ENCODE results near the gene COMT. TPM values are rescaled to one million over a fixed set of nuclear protein-coding genes. Genes with fewer than 3 reads are reported as not detected.
"Not testable (repeated sequence)": the region's sequence is repeated elsewhere in the genome, so short reads cannot be mapped to it uniquely, and the experiment has no call there.

Gene COMT
- total RNA-seq, 1 experiment from 2014 or later, result 288 TPM

GRCh38 chr22:19914201-19914943 is 27.2 kb upstream of the COMT start:
- H3K4me3 ChIP-seq, result no peak overlapping the region
- H3K9me3 ChIP-seq (replicated peaks), result no peaks in the 10 kb centered on the region
- no peaks in the 10 kb centered on the region for H3K27me3 ChIP-seq (replicated peaks)
- H3K4me1 ChIP-seq (replicated peaks), result no peaks in the 10 kb centered on the region
- no peak for DNase-seq (ENCODE audit: low read depth in 1 of 2, low spot score in 2 of 2)
- no peak overlapping the region for H3K27ac ChIP-seq
- peaks cover 68% of the 10 kb centered on the region for H3K36me3 ChIP-seq

GRCh38 chr22:19915287-19915954 is 26.2 kb upstream of the COMT start:
- Histone ChIP-seq H3K4me3 (no peak overlapping the region), H3K9me3 (replicated peaks) (no peaks in the 10 kb centered on the region), H3K4me1 (replicated peaks) (no peaks in the 10 kb centered on the region), H3K36me3 (peaks cover 64% of the 10 kb centered on the region), H3K27ac (no peak overlapping the region), H3K27me3 (replicated peaks) (no peaks in the 10 kb centered on the region)
- DNase-seq (ENCODE audit: low read depth in 1 of 2, low spot score in 2 of 2), result no peak

- Histone ChIP-seq H3K4me3 (no peak overlapping the region), H3K4me1 (replicated peaks) (no peaks in the 10 kb centered on the region), H3K27me3 (replicated peaks) (no peaks in the 10 kb centered on the region), H3K9me3 (replicated peaks) (no peaks in the 10 kb centered on the region), H3K27ac (no peak overlapping the region), H3K36me3 (peaks cover 62% of the 10 kb centered on the region)
- no peak for DNase-seq (ENCODE audit: low read depth in 1 of 2, low spot score in 2 of 2)
Measured at GRCh38 chr22:19916006-19916405, 25.6 kb upstream of the COMT start.

- Histone ChIP-seq H3K27ac (no peak overlapping the region), H3K9me3 (replicated peaks) (no peaks in the 10 kb centered on the region), H3K4me3 (no peak overlapping the region), H3K27me3 (replicated peaks) (no peaks in the 10 kb centered on the region), H3K36me3 (peaks cover 57% of the 10 kb centered on the region), H3K4me1 (replicated peaks) (no peaks in the 10 kb centered on the region)
- DNase-seq (ENCODE audit: low read depth in 1 of 2, low spot score in 2 of 2), result no peak
Measured at GRCh38 chr22:19916941-19917340, 24.6 kb upstream of the COMT start.

GRCh38 chr22:19917389-19918138 is 24.0 kb upstream of the COMT start:
- Histone ChIP-seq H3K4me3 (no peak overlapping the region), H3K9me3 (replicated peaks) (no peaks in the 10 kb centered on the region), H3K27me3 (replicated peaks) (no peaks in the 10 kb centered on the region), H3K36me3 (peaks cover 55% of the 10 kb centered on the region), H3K27ac (no peak overlapping the region), H3K4me1 (replicated peaks) (no peaks in the 10 kb centered on the region)
- DNase-seq (ENCODE audit: low read depth in 1 of 2, low spot score in 2 of 2), result no peak

DNA sequence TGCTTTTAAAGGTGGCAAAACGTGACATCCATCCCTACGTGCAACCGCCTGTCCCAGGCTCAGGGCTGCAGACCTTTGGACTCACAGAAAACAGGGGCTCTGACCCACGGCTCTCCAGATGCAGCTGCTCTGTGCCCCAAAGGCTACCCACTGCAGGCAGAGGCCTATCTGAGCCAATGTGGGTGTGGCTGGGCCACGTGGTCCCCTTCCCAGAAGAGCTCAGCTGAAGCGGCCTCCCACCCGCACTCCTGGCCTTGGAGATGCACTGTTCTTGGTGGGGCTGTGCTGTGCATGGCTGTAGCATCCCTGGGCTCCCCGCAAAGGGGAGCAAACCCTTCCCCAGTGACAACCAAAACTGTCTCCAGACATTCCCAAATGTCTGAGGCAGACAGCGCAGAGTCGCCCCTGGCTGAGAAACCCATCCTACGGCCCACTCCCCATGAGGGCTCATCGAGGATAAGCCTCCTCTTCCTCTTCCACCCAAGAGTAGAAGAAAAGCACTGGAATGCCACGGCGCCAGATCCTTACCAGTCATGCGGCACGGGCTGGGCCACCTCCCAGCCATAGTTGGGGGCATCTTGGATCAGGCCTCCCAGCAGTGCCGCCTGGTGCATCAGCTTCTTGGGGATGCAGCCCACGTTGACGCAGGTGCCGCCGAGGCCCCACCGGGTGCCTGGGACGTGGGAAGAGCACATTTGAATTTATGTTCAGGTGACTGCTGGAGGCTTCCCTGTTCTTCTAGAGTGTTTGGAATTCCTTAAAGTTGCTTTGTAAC is 23.1 kb upstream of the COMT start:
- no peaks in the 10 kb centered on the region for H3K9me3 ChIP-seq (replicated peaks)
- H3K27me3 ChIP-seq (replicated peaks), result no peaks in the 10 kb centered on the region
- H3K4me1 ChIP-seq (replicated peaks), result no peaks in the 10 kb centered on the region
- no peak overlapping the region for H3K27ac ChIP-seq
- DNase-seq (ENCODE audit: low read depth in 1 of 2, low spot score in 2 of 2), result no peak
- peaks cover 48% of the 10 kb centered on the region for H3K36me3 ChIP-seq
- H3K4me3 ChIP-seq, result no peak overlapping the region

DNA sequence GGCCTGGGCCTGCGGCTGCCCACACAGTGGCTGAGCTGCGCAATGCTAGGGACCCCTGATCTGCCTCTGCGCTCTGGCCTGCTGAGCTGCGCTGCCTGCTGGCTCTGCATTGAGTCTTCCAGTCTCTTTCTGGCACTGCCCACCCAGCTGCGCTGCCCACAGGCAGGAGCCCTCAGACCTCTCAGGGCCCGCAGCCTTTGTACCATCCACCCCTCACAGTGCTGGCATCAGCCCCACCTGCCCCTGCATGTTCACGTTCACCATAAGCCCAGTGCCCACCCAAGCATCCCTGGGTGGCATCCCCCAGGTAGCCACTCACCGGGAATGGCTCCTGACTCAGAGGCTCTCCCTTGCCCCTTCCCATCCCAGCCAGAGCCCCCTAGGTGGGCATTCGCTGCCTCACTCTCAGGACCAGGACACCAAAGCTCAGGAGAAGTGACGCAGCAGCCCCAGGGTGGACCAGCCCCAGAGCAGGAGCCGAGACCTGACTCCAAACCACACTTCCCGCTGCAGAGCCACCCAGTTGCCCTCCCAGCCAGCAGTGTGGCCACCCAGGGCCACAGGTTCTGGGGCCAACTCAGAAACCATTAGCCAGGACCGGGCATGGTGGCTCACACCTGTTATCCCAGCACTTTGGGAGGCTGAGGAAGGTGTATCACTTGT is 21.7 kb upstream of the COMT start:
- peaks cover 39% of the 10 kb centered on the region for H3K36me3 ChIP-seq

GRCh38 chr22:19921544-19922081 is 20.0 kb upstream of the COMT start:
- no peak for DNase-seq (ENCODE audit: low read depth in 1 of 2, low spot score in 2 of 2)

More for the DNA sequence above, 21.7 kb upstream of the COMT start:
- no peaks in the 10 kb centered on the region for H3K4me1 ChIP-seq (replicated peaks)
- no peaks in the 10 kb centered on the region for H3K27me3 ChIP-seq (replicated peaks)
- DNase-seq (ENCODE audit: low read depth in 1 of 2, low spot score in 2 of 2), result no peak
- no peak overlapping the region for H3K27ac ChIP-seq
- no peak overlapping the region for H3K4me3 ChIP-seq
- no peaks in the 10 kb centered on the region for H3K9me3 ChIP-seq (replicated peaks)

GRCh38 chr22:19923914-19924513 is 17.6 kb upstream of the COMT start:
- no peaks in the 10 kb centered on the region for H3K9me3 ChIP-seq (replicated peaks)
- H3K27ac ChIP-seq, result no peak overlapping the region
- H3K4me1 ChIP-seq (replicated peaks), result no peaks in the 10 kb centered on the region
- H3K27me3 ChIP-seq (replicated peaks), result no peaks in the 10 kb centered on the region
- H3K4me3 ChIP-seq, result no peak overlapping the region
- peaks cover 9% of the 10 kb centered on the region for H3K36me3 ChIP-seq
- DNase-seq (ENCODE audit: low read depth in 1 of 2, low spot score in 2 of 2), result no peak

More at GRCh38 chr22:19921544-19922081, 20.0 kb upstream of the COMT start:
- no peaks in the 10 kb centered on the region for H3K4me1 ChIP-seq (replicated peaks)
- H3K27me3 ChIP-seq (replicated peaks), result no peaks in the 10 kb centered on the region
- no peaks in the 10 kb centered on the region for H3K9me3 ChIP-seq (replicated peaks)
- no peak overlapping the region for H3K27ac ChIP-seq
- peaks cover 27% of the 10 kb centered on the region for H3K36me3 ChIP-seq
- no peak overlapping the region for H3K4me3 ChIP-seq

DNA sequence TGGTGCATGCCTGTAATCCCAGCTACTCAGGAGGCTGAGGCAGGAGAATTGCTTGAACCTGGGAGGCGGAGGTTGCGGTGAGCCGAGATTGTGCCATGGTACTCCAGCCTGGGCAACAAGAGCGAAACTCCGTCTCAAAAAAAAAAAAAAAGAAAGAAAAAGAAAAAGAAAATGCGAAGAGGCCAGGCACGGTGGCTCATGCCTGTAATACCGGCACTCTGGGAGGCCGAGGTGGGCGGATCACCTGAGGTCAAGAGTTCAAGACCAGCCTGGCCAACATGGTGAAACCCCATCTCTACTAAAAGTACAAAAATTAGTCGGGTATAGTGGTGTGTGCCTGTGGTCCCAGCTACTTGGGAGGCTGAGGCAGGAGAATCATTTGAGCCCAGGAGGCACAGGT is 15.5 kb upstream of the COMT start:
- not testable (repeated sequence) for H3K9me3 ChIP-seq (replicated peaks); H3K4me3 ChIP-seq; H3K36me3 ChIP-seq; DNase-seq (ENCODE audit: low read depth in 1 of 2, low spot score in 2 of 2); H3K27me3 ChIP-seq (replicated peaks); H3K4me1 ChIP-seq (replicated peaks); H3K27ac ChIP-seq

DNA sequence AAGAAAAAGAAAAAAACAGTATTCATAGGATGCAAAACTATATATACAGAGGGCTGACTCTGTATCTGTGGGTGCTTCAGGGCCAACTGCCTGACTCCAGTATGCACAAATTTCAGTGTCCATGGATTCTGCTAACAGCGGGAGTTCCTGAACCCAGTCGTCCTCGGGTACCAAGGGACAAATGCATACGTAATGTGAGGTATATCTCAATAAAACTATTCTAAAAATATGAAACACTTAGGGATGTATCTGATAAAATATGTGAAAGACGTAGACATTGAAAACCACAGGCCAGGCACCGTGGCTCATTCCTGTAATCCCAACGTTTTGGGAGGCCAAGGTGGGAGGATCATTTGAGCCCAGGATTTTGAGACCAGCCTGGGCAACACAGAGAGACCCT is 13.9 kb upstream of the COMT start:
- Histone ChIP-seq H3K36me3 (peaks cover 6% of the 10 kb centered on the region), H3K4me1 (replicated peaks) (no peaks in the 10 kb centered on the region), H3K9me3 (replicated peaks) (no peaks in the 10 kb centered on the region), H3K4me3 (no peak overlapping the region), H3K27me3 (replicated peaks) (no peaks in the 10 kb centered on the region), H3K27ac (no peak overlapping the region)
- DNase-seq (ENCODE audit: low read depth in 1 of 2, low spot score in 2 of 2), result no peak

DNA sequence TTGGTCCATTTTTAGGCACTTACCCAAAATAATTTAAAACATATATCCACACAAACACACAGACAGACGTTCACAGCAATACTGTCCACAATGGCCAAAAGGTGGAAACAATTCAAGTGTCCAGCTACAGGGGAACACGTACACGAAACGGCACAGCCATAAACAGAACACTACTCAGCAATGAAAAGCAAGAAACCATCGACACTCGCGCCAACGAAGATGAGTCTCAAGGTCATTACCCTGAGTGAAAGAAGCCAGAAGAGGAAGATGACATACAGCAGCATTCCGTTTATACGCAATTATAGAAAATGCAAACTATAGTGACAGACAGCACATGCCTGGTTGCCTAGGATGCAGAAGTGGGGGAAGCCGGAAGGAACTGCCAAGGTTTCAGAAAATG is 13.4 kb upstream of the COMT start:
- DNase-seq (ENCODE audit: low read depth in 1 of 2, low spot score in 2 of 2), result no peak
- no peaks in the 10 kb centered on the region for H3K27me3 ChIP-seq (replicated peaks)
- no peaks in the 10 kb centered on the region for H3K4me1 ChIP-seq (replicated peaks)
- no peak overlapping the region for H3K27ac ChIP-seq
- no peaks in the 10 kb centered on the region for H3K9me3 ChIP-seq (replicated peaks)
- peaks cover 6% of the 10 kb centered on the region for H3K36me3 ChIP-seq
- H3K4me3 ChIP-seq, result no peak overlapping the region

Data from SJSA1 (cell line).